Fibroblast of skin of right biceps (primary cell): Measurements from ENCODE around the gene RABEP1.
"Not testable (repeated sequence)": the region's sequence is repeated elsewhere in the genome, so short reads cannot be mapped to it uniquely, and the experiment has no call there.

Experiments
- DNase-seq: peaks from one replicate; pipeline ENCODE4 v3.0.0-alpha.2; 2013

The RABEP1 gene, protein sequence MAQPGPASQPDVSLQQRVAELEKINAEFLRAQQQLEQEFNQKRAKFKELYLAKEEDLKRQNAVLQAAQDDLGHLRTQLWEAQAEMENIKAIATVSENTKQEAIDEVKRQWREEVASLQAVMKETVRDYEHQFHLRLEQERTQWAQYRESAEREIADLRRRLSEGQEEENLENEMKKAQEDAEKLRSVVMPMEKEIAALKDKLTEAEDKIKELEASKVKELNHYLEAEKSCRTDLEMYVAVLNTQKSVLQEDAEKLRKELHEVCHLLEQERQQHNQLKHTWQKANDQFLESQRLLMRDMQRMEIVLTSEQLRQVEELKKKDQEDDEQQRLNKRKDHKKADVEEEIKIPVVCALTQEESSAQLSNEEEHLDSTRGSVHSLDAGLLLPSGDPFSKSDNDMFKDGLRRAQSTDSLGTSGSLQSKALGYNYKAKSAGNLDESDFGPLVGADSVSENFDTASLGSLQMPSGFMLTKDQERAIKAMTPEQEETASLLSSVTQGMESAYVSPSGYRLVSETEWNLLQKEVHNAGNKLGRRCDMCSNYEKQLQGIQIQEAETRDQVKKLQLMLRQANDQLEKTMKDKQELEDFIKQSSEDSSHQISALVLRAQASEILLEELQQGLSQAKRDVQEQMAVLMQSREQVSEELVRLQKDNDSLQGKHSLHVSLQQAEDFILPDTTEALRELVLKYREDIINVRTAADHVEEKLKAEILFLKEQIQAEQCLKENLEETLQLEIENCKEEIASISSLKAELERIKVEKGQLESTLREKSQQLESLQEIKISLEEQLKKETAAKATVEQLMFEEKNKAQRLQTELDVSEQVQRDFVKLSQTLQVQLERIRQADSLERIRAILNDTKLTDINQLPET

DNA sequence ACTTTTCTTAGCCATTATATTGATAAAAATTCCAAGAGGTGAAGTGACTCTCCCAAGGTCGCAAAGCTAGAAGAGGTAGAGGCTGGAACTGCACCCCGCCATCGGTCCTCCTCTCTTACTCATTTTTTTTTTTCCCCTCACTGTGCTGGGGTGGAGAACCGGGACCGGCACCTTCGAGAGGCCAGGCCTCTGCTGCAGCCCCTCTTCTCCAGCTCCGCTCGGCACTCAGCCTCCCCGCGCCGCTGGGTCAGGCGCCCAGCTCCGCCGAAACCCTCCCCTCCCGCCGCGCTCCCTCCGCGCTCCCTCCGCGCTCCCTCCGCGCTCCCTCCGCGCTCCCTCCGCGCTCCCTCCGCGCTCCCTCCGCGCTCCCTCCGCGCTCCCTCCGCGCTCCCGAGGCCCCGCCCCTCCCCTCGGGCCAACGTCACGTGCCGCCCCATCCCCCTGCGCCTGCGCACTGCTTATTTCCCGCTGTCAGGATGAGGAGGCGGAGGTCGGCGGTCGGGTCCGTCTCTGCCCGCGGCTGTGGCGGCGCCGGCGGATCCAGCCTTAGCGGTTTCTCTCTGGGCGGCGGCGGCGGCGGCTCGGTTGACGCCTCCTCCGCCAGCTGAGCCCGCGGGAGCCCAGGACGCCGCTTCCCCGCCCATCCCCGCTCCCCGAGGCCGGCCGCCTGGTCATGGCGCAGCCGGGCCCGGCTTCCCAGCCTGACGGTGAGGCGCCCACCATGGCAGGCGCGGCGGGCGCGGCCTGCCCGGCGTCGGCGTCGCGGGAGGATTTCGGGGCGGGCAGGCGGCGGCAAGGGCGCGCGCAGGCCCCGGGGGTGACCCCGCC, at the start of gene RABEP1:
Gene RABEP1, plus strand, starts transcription at position 471 of the 828 bp plus-strand sequence. Its CDS starts 203 bp downstream, at position 674.
- peak; percentile 93 for DNase-seq

DNA sequence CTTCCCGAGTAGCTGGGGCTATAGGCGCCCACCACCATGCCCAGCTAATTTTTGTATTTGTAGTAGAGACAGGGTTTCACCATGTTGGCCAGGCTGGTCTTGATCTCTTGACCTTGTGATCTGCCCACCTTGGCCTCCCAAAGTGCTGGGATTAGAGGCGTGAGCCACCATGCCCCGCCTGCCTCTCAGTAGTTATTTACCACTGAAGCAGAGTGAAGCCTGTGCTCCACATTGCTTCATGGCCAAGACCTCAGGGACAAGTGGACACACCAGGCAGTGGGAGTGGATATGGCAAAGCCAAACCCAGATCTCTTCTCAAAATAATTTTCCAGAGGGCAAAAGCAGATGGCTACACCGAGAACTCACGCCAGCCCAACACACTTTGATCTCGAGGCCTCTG, 48.6 kb upstream of the RABEP1 start:
- DNase-seq: not testable (repeated sequence)

DNA sequence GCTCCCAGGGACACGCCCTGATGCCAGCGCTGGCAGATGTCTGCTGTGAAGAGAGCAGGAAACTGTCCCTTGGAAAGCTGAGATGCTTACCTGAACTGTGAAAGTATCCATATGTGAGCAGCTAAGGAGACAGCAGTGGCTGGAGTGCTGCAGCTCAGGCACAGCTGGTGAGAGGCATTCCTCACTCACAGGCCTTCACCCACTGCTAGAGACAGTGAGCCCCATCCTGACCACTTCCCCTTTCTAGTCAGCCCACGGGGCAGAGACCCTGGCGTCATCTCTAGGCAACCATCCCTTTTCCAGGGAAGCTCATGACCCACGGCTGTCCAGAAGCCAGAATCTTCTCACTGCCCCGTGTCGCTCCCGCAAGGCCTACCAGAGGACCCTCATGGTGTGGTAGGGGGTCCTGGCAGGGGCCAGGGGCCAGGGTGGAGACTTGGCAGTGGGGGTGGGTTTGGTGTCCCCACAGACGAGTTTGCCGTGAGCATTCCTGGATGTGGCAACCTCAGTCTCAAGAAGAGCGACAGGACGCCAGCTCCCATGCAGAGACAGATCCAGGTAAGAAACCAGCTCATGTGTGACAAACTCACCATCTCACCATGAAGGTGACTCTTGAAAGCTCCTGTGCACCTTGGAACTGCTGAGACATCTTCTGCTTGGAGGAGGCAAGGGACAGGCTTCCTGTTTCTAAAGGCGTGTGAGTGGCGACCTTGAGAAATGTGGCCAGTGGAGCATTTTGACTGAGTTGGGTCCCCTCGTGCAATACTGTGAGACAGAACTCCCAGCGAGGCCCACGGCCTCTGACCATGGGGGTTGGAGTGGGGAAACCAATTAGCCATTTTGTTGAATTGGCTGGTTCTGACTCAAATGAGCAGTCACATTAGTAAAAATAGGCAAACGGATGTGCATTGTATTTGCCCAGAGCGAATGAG, 47.2 kb upstream of the RABEP1 start, which contains the start of gene SCIMP:
Gene SCIMP, minus strand, starts transcription at position 216 of the 932 bp plus-strand sequence. Its CDS starts 105 bp downstream, at position 111.
- no peak for DNase-seq

DNA sequence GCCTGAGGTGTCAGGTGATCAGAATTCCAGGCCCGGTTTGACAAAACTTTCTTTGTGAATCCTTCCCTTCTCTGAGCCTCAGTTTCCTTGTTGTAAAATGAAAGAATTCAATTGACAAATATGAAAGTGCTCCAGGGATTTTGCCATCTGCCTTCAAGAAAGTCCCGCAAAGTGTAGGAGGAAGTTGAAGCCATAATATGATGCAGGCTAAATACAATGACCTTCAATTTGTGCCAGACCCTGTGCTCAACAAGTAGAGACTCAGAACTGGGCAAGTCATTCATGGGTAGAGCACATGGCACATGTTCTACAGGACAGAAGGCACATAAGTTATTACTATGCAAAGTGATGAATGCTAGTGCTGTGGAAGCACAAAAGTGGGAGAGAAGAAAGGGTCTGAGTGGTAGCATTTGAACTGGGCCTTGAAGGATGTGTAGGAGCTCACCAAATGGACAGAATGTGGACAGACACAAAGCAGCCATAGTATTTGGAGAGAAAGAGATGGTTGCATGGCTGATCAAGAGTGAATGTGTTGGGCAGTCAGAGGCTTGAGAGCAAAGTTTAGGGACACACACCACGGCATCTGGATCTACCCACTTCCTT, 45.0 kb upstream of the RABEP1 start:
- DNase-seq: no peak

DNA sequence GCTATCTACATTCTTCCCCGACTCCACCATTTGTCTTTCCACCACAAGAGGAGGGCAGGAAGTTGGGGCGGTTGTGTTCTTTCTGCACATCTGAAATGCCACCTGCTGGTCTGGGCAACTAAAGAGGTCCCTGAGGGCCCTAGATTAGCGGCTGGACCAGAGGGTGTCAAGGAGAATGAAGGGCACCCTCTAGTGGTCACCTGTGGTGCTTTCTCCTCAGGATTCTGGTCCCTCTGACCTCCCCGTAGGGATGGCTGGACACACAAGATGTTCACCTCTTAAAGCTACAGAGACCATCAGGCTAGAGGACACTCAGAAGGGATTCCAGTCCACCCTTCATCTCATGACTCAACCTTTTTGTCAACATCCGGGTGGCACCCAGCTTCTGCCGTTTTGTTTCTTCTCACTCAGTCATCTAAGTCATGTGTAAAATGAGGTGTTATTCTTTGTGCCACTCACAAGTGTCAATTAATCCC, 44.5 kb upstream of the RABEP1 start:
- peak; percentile 34 for DNase-seq

DNA sequence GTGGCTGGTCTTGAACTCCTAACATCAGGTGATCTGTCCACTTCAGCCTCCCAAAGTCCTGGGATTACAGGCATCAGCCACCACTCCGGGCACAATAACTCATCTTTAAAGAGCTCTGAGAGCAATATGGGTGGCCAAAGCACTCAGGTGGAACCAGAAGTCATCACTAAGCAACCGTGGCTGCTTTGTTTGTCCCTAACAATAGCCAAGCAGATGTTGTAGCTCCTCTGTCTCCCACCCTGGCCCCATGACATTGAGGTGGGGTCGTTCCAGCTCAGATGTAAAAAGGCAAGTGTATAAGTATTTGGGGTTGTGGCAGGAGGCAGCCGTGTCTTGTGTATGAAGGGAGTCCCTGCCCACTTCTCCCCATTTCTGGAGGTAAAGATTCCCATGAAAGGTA, 43.8 kb upstream of the RABEP1 start:
- no peak for DNase-seq

DNA sequence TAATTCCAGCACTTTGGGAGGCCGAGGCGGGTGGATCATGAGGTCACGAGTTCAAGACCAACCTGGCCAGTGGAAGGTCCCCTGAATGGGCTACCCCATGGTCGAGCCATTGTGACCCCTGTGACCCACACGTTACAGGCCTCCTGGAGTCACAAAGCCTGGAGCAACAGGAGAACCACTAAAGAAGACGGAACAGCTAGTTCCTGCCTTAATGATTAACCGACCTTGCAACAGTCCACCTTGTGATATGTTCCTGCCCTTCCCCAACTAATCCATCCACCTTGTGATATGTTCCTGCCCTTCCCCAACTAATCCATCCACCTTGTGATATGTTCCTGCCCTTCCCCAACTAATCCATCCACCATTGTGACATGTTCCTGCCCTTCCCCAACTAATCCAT, 42.3 kb upstream of the RABEP1 start:
- DNase-seq: not testable (repeated sequence)

DNA sequence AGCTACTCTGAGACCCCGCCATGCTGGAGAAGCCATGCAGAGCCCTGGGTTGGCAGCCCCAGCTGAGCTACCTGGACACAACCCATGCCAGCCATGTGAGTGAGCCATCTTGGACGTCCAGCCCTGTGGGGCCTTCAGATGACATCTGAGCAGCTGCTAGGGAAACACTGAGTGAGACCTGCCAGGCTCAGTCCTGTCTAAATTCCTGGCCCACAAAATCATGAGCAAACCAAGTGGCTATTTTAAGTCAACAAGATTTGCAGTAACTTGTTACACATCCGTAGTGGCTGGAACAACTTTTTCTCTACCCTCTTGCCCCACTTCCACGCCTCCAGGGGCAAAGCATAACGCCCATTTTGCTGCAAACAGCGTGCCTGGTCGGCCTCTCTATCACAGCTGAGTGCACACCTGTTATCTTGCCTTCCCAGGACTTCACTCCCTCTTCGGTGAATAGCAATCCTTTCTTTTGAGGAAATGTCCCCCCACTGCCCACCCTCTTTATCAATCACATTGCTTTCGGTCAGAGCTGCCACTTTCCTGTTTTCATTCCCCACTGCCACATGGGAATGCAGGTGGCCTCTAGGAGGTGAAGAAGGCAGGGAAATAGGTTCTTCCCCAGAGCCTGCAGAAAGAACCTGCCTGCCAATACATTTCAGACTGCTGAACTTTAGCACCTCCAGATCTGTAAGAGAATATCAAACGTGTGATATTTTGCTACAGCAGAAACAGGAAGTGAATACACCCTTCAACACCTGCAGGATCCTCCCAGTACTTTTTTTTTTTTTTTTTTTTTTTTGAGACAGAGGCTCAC, 40.0 kb upstream of the RABEP1 start:
- no peak for DNase-seq

DNA sequence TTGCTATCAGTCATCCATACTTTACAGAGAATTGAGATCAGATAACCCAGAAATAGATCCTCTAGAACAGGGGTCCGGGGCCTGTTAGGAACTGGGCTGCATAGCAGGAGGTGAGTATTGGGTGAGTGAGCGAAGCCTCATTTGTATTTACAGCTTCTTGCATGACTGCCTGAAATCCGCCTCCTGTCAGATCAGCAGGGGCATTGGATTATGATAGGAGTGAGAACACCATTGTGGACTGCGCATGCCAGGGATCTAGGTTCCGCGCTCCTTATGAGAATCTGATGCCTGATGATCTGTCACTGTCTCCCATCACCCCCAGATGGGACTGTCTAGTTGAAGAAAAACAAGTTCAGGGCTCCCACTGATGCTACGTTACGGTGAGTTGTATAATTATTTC, 34.5 kb upstream of the RABEP1 start:
- no peak for DNase-seq

DNA sequence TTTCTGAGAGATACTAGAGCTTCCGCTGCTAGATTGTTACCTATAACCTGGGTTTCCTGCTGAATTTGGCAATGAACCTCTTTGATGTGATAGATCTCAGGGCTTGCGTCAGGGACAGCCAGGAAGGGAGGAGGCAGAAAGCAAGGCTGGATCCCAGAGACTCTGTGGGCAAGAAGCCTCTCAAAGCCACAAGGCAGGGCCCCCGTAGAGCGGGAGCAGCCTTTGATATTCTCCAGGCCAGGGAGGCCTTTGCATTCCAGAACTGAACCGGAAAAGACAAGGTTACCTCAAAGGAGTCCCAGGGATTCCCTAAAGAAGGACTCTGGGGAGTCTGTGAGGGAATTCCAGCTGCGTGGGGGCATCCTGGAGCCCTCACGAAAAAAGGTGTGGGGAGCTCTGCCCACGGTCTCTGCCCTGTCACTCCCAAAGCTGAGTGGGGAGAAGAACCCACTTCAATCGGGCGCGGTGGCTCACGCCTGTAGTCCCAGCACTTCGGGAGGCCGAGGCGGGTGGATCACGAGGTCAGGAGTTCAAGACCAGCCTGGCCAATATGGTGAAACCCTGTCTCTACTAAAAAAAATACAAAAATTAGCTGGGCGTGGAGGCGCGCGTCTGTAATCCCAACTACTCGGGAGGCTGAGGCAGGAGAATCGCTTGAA, 33.1 kb upstream of the RABEP1 start:
- DNase-seq: no peak

DNA sequence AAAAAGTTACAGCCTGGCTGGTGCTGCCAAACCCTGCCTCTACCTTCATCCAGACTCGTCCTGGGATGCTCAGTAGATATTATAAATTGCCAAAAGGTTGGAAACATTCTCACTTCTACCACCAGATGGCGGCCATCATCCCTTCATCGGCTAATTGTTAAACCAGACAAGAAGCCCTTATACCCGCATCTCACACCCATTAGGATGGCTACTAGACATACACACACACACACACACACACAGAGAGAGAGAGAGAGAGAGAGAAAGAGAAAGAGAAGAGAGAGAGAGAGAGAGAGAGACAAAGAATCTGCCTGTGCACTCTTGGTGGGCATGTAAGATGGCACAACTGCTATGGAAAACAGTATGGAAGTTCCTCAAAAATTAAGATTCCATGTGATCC, 32.5 kb upstream of the RABEP1 start:
- peak; percentile 79 for DNase-seq

DNA sequence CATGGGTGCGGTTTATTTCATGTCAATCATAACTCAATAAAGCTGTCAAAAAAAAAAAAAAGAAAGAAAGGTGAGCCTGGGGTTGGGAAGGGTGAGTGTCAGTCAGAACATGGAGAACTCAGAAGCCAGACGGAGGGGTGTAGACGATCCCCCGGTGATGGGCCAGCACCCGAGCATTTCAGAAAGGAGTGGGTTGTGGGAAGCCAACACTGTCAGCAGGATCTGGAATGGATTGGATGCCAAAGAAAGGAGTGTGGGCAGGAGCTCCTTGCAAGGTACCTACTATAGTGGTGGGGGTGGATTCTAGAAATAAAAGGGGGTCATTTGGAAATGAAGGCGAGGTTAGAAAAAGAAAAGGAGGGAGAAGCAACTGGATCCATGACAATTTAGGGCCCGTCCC, 27.7 kb upstream of the RABEP1 start:
- no peak for DNase-seq

DNA sequence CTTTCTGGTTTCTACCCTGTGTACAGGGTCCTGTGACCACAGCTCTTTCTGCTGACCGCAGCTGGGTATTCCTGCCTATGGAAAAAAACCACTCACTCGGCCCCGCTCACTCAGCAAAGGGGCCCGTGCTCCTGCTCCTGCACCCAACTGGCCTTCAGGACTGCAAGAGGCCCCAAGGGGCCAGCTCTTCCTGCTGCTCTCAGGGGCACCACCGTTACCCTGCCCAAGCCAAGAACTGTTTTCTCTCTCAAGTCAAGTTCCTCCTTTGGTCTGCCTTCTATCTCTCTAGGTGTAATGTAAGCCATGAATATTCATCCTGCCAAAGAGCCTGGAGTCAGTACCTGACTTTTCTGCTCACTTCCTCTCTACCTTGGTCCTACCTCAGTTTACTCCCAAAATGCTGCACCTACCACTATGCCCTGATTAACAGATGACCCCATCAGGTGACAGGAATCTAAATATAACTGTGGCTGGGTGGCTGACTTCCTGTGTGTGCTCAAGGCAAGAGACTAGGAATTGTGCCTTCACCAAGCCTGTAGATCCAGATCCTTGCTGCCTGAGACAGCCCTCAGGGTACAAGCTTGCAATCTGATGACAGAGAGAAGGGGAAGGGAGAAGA, 27.1 kb upstream of the RABEP1 start:
- DNase-seq: no peak

DNA sequence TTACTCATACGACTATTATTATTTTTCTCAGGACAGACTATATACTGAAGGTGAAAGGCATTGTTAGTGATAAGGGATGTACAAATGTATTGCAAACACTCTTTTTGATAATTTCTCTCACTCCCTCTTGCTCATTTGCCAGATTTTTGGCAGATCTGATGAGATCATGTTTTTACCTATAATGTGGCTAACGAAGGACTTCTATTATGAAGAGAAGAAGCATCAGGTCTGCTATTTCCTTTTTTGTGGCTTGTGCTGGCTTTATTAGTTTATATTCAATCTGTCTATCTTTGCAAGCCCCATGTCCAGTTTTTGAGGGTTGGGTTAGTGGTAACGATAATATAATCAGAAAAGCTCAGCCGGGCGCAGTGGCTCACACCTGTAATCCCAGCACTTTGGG, 25.0 kb upstream of the RABEP1 start:
- DNase-seq: no peak

DNA sequence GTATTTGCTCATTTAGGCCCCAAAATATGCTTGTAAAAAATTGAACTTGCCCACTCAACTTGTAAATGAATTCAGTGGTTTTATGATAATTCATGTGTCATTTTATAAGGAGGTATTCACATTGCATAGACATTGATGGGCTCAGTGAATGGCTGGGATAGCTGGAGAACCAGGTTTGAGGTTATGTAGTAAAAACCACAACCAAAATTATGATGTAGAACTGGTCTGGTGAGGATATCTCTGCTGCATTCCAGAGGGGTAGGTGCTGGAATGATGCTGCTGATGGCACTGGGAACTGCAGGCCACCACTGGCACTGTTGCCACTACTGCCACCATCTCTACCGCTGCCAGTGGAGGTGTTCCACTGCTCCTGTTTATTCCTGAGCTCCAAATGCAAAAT, 21.5 kb upstream of the RABEP1 start:
- no peak for DNase-seq

DNA sequence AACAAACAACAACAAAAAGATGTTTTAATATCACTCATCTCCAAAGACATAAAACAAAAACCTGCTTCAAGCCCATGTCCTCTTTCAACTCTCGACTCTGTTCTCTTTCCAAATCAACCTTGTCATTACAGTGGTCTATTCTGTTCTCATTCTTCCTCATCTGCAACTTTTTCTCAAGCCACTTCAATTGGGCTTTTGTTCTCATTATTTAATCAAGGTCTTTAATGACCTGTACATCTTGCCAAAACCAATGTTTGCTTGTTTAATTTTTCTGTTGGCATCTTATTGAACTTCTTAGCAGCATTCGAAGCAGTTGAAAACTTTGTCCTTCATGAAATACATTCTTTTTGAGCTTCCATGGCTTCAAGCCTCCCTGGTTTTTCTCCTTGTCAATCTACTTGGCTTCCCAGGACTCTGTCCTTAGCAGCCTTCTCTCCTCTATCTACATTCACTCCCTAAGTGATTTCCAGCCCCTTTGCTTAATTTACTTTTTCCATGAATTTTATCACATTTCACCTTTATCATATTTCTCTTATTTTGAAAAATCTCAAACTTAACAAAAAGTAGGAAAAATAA, 19.6 kb upstream of the RABEP1 start:
- no peak for DNase-seq

DNA sequence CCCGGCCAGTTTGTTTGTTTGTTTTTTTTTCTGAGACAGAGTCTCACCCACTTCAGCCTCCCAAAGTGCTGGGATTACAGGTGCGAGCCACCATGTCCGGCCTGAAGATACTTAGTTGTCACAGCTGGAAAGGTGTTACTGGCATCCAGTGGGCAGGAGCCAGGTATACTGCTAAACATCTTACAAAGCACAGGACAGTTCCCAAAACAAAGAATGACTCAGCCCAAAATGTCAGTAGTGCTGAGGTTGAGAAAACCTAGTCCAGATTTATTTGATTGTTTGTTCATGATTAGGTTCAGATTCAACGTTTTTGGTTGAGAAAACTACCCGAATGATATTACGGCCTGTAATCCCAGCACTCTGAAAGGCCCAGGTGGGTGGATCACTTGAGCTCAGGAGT, 18.6 kb upstream of the RABEP1 start:
- no peak for DNase-seq

DNA sequence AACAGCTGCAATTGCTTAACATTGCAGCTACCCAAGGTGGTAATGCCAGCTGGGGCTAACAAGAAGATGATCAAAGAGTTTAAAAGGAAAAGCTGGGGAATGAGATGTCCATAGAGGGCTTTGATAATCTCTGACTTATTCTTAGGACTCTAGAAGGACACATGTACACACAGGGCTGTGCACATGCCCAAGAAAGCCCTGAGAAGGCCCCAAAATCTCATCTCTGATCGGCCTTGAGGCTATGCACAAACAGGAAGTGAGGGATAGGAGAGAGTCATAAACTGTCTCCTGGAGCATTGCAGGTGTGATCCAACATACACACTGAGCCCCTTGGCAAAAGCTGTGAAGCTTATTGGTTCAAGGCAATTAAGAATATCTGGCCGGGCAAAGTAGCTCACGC, 17.2 kb upstream of the RABEP1 start:
- no peak for DNase-seq
